ENCODE data around the gene KNCN.

Gene KNCN

GRCh38 chr1:46501528-46501927 lies 49.9 kb downstream of the KNCN start:
- in situ Hi-C loops (cut with HindIII; ENCODE audit: low sequenced_read_pairs): no loop called here

GRCh38 chr1:46497665-46498064 lies 53.8 kb downstream of the KNCN start:
- TF ChIP-seq CTCF (IDR thresholded peaks at IDR 0.05; ENCODE audit: low read depth, low read length): no peak
- H3K4me3 ChIP-seq (ENCODE audit: low read depth, low read length): no peak overlapping the region
- DNase-seq (ENCODE audit: low read depth, low spot score): no peak
- in situ Hi-C loops (cut with HindIII; ENCODE audit: low sequenced_read_pairs): no loop called here

More at GRCh38 chr1:46501528-46501927, 49.9 kb downstream of the KNCN start:
- no peak for TF ChIP-seq CTCF (IDR thresholded peaks at IDR 0.05; ENCODE audit: low read depth, low read length)
- no peak overlapping the region for H3K4me3 ChIP-seq (ENCODE audit: low read depth, low read length)
- DNase-seq (ENCODE audit: low read depth, low spot score): no peak

GRCh38 chr1:46497020-46497419 lies 54.4 kb downstream of the KNCN start:
- no peak for TF ChIP-seq CTCF (IDR thresholded peaks at IDR 0.05; ENCODE audit: low read depth, low read length)
- H3K4me3 ChIP-seq (ENCODE audit: low read depth, low read length): no peak overlapping the region
- DNase-seq (ENCODE audit: low read depth, low spot score): no peak
- in situ Hi-C loops (cut with HindIII; ENCODE audit: low sequenced_read_pairs): no loop called here

GRCh38 chr1:46496505-46496904 lies 54.9 kb downstream of the KNCN start:
- TF ChIP-seq CTCF (IDR thresholded peaks at IDR 0.05; ENCODE audit: low read depth, low read length): no peak
- H3K4me3 ChIP-seq (ENCODE audit: low read depth, low read length): no peak overlapping the region
- in situ Hi-C loops (cut with HindIII; ENCODE audit: low sequenced_read_pairs): no loop called here
- DNase-seq (ENCODE audit: low read depth, low spot score): no peak

- DNase-seq (ENCODE audit: low read depth, low spot score): no peak
- in situ Hi-C loops (cut with HindIII; ENCODE audit: low sequenced_read_pairs): no loop called here
- H3K4me3 ChIP-seq (ENCODE audit: low read depth, low read length): no peak overlapping the region
- no peak for TF ChIP-seq CTCF (IDR thresholded peaks at IDR 0.05; ENCODE audit: low read depth, low read length)
Measured at GRCh38 chr1:46495778-46496177, 55.7 kb downstream of the KNCN start.

All from astrocyte of the spinal cord (primary cell).